Vagina (tissue), 2 donors: ENCODE results near the gene ZFAND2A.

Experiments
- CTCF ChIP-seq, 3 experiments: fragments of 450-650 bp in 2 of 3; fragments of 200-600 bp in 1 of 3; sonication (generic) in 1 of 3; IDR thresholded peaks; one replicate each; pipeline ENCODE4 v1.5.1; 2017 to 2019; ENCODE audit warnings: antibody characterized with exemption in 3 of 3, mild to moderate bottlenecking in 2 of 3, moderate library complexity in 2 of 3
- POLR2A ChIP-seq, 2 donors: fragments of 450-650 bp; IDR thresholded peaks; one replicate each; pipeline ENCODE4 v1.6.1; 2017; ENCODE audit warnings: antibody characterized with exemption in 2 of 2, mild to moderate bottlenecking in 2 of 2, moderate library complexity in 2 of 2
- POLR2AphosphoS5 ChIP-seq, 2 donors: sonication (generic); formaldehyde crosslinking; IDR thresholded peaks; one replicate each; pipeline ENCODE4 v1.9.0; 2017; ENCODE audit warnings: antibody characterized with exemption in 2 of 2, mild to moderate bottlenecking in 2 of 2, low read depth in 1 of 2; ENCODE audit not compliant: insufficient read depth in 1 of 2

GRCh38 chr7:1181031-1181430 is 21.0 kb upstream of the ZFAND2A start:
- TF ChIP-seq CTCF (IDR thresholded peaks at IDR 0.05): no peak
- TF ChIP-seq POLR2A (IDR thresholded peaks at IDR 0.05): no peak
- no peak for TF ChIP-seq POLR2AphosphoS5 (IDR thresholded peaks at IDR 0.05; ENCODE audit: insufficient read depth in 1 of 2, low read depth in 1 of 2)
